HepG2 (cell line): ENCODE data around the gene ZNF77. TPM values are rescaled to one million over a fixed set of nuclear protein-coding genes. Genes with fewer than 3 reads are reported as not detected.

Experiments used
- AKAP8 ChIP-seq: sonication (generic); formaldehyde crosslinking; IDR thresholded peaks from 2 replicates; pipeline ENCODE4 v1.5.1; 2020; ENCODE audit warnings: mild to moderate bottlenecking, missing genetic modification reagents
- HDAC6 ChIP-seq: fragments of 200-600 bp; sonication (generic); IDR thresholded peaks from 2 replicates; pipeline ENCODE4 v1.7.0; 2017; ENCODE audit warnings: mild to moderate bottlenecking, antibody characterized with exemption, low read length, low read depth
- HNRNPUL1 ChIP-seq: fragments of 200-400 bp; formaldehyde crosslinking; IDR thresholded peaks from 2 replicates; pipeline ENCODE4 v1.6.1; 2017; ENCODE audit warnings: low read depth, mild to moderate bottlenecking, low read length, moderate library complexity
- IRX3 ChIP-seq: sonication (generic); formaldehyde crosslinking; IDR thresholded peaks from 2 replicates; pipeline ENCODE4 v1.8.1; 2023; ENCODE audit warnings: mild to moderate bottlenecking, low read depth, missing genetic modification reagents, borderline replicate concordance
- MAZ ChIP-seq, 2 experiments: sonication (generic) in 1 of 2; formaldehyde crosslinking in 1 of 2; IDR thresholded peaks; 2 replicates each; pipeline versions ENCODE4 v1.5.0 to v1.6.1; 2012 to 2020; ENCODE audit warnings: low read depth in 2 of 2, mild to moderate bottlenecking in 2 of 2, borderline replicate concordance in 1 of 2, improper control_type of control experiment in 1 of 2, low read length in 1 of 2, missing genetic modification reagents in 1 of 2, moderate library complexity in 1 of 2
- SP2 ChIP-seq: sonication (generic); formaldehyde crosslinking; IDR thresholded peaks from 2 replicates; pipeline ENCODE4 v1.5.1; 2020; ENCODE audit warnings: mild to moderate bottlenecking, missing genetic modification reagents
- TBX2 ChIP-seq: sonication (generic); formaldehyde crosslinking; IDR thresholded peaks from 2 replicates; pipeline ENCODE4 v1.5.0; 2020; ENCODE audit warnings: missing genetic modification reagents, mild to moderate bottlenecking, borderline replicate concordance
- ZFP36L2 ChIP-seq: sonication (generic); formaldehyde crosslinking; IDR thresholded peaks from 2 replicates; pipeline ENCODE4 v1.4.0; 2020; ENCODE audit warnings: missing genetic modification reagents
- ZNF17 ChIP-seq: sonication (generic); formaldehyde crosslinking; IDR thresholded peaks from 2 replicates; pipeline ENCODE4 v1.5.0; 2020; ENCODE audit warnings: mild to moderate bottlenecking, missing genetic modification reagents
- ZNF367 ChIP-seq: sonication (generic); formaldehyde crosslinking; IDR thresholded peaks from 2 replicates; pipeline ENCODE4 v1.4.0; 2020; ENCODE audit warnings: missing genetic modification reagents, borderline replicate concordance
- ZNF382 ChIP-seq: sonication (generic); formaldehyde crosslinking; IDR thresholded peaks from 2 replicates; pipeline ENCODE4 v1.5.0; 2020; ENCODE audit warnings: missing genetic modification reagents, mild to moderate bottlenecking, borderline replicate concordance
- ZNF670 ChIP-seq: sonication (generic); formaldehyde crosslinking; IDR thresholded peaks from 2 replicates; pipeline ENCODE4 v1.8.0; 2022; ENCODE audit warnings: mild to moderate bottlenecking, missing genetic modification reagents, borderline replicate concordance
- ZNF879 ChIP-seq: sonication (generic); formaldehyde crosslinking; IDR thresholded peaks from 2 replicates; pipeline ENCODE4 v1.8.1; 2023; ENCODE audit warnings: missing genetic modification reagents
- polyA plus RNA-seq, 8 experiments: library from polyadenylated mRNA; depleted of rRNA in 3 of 8; stranded (reverse) in 7 of 8; unstranded in 1 of 8; fragments of >200 nt; fragmentation: Illumina TruSeq in 4 of 8; extraction: Trizol in 4 of 8; gene quantifications; 2 replicates each; pipeline versions ENCODE4 v1.2.1 to v1.2.3, GENCODE V29; 2011 to 2016; ENCODE audit warnings: low read depth in 4 of 8, missing spikeins in 1 of 8, mixed read lengths in 1 of 8; ENCODE audit not compliant: insufficient read depth in 1 of 8
- total RNA-seq, 5 experiments: library from RNA; depleted of rRNA; stranded (reverse); fragments of >200 nt; fragmentation: Illumina TruSeq; extraction: Trizol; gene quantifications; 2 replicates each; pipeline ENCODE4 v1.2.3, GENCODE V29; 2016; ENCODE audit warnings: low read depth in 1 of 5
- TF ChIP-seq, protein P1 (sequence below), 2 experiments: fragments of 450-650 bp in 1 of 2; sonication (generic) in 1 of 2; formaldehyde crosslinking; IDR thresholded peaks; 2 replicates each; pipeline versions ENCODE4 v1.5.0 to v1.8.0; 2020 to 2022; ENCODE audit warnings: mild to moderate bottlenecking in 1 of 2, missing genetic modification reagents in 1 of 2
- TF ChIP-seq, protein P2 (sequence below): sonication (generic); formaldehyde crosslinking; IDR thresholded peaks from 2 replicates; pipeline ENCODE4 v1.4.0; 2020; ENCODE audit warnings: mild to moderate bottlenecking, missing genetic modification reagents, borderline replicate concordance
- TF ChIP-seq, protein P3 (sequence below): sonication (generic); formaldehyde crosslinking; IDR thresholded peaks from 2 replicates; pipeline ENCODE4 v1.8.1; 2023; ENCODE audit warnings: mild to moderate bottlenecking, moderate library complexity, missing genetic modification reagents

ZNF77 gene
- total and polyA plus RNA-seq, 2 of the 13 experiments (the other 11 are each of a cell fraction or from before 2014, with no cell fraction given) = 7.1 to 11.5 TPM

DNA sequence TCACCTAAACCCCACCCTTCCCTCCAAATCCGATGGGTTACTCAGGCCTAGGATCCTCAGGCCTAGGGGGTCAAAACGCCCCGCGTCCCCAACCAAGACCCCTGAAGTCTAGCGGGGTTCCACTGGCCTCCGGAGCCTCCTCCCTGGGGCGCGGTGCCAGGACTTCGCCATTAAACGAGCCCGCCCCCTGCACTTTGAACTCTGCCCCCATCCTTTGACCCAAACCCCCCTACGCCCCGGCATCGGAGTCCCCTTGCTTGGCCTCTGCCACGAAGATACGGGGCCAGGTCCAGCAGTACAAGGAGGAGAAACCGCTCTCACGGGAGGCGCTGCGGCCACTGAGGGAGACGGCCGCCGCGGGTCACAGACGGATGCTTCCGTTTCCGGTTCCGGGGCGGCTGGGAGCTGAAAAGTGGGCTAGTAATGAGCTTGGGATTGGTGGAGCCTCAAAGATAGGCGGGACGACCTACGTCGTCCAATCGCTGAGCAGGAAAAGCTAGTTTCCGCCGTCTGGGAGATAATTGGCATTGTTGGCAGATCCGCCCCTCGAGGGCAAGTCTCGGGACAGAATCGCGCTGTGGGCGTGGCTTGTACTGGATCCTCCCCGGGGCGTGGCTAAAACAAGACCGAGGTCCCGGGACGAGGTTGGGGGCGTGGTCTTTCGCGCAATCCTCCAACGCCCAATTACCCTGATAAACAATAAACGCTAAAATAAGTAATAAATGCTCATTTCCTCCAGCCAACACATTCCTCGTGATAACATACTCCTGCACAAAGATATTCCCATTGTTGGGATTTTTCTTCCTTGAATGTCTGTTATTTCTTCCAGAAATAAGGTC is 5.7 kb upstream of the ZNF77 start (continued):
- TF ChIP-seq ZFP36L2 (CRISPR knock-in tag) (no peak), HNRNPUL1 (no peak), ZNF17 (no peak), MAZ (IDR thresholded peaks at IDR 0.05; ENCODE audit: borderline replicate concordance, low read depth, low read length) (peak; percentile 20; the same call in 1 of the 2 replicates), MAZ (CRISPR knock-in tag; IDR thresholded peaks at IDR 0.05; ENCODE audit: low read depth) (peak; percentile 75), ZNF670 (CRISPR knock-in tag) (no peak), IRX3 (no peak), SP2 (CRISPR knock-in tag) (peak; percentile 93), TBX2 (CRISPR knock-in tag) (peak; percentile 72; the same call in 1 of the 2 replicates), ZNF879 (CRISPR knock-in tag) (no peak), ZNF382 (CRISPR knock-in tag) (no peak), AKAP8 (no peak), ZNF367 (CRISPR knock-in tag) (0 out of 2 replicates have a peak, but pooled peaks have one; percentile 50), HDAC6 (no peak)
- TF ChIP-seq, protein P1, sequence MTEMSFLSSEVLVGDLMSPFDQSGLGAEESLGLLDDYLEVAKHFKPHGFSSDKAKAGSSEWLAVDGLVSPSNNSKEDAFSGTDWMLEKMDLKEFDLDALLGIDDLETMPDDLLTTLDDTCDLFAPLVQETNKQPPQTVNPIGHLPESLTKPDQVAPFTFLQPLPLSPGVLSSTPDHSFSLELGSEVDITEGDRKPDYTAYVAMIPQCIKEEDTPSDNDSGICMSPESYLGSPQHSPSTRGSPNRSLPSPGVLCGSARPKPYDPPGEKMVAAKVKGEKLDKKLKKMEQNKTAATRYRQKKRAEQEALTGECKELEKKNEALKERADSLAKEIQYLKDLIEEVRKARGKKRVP (CRISPR knock-in tag; IDR thresholded peaks at IDR 0.05) = no peak
- TF ChIP-seq, protein P2, sequence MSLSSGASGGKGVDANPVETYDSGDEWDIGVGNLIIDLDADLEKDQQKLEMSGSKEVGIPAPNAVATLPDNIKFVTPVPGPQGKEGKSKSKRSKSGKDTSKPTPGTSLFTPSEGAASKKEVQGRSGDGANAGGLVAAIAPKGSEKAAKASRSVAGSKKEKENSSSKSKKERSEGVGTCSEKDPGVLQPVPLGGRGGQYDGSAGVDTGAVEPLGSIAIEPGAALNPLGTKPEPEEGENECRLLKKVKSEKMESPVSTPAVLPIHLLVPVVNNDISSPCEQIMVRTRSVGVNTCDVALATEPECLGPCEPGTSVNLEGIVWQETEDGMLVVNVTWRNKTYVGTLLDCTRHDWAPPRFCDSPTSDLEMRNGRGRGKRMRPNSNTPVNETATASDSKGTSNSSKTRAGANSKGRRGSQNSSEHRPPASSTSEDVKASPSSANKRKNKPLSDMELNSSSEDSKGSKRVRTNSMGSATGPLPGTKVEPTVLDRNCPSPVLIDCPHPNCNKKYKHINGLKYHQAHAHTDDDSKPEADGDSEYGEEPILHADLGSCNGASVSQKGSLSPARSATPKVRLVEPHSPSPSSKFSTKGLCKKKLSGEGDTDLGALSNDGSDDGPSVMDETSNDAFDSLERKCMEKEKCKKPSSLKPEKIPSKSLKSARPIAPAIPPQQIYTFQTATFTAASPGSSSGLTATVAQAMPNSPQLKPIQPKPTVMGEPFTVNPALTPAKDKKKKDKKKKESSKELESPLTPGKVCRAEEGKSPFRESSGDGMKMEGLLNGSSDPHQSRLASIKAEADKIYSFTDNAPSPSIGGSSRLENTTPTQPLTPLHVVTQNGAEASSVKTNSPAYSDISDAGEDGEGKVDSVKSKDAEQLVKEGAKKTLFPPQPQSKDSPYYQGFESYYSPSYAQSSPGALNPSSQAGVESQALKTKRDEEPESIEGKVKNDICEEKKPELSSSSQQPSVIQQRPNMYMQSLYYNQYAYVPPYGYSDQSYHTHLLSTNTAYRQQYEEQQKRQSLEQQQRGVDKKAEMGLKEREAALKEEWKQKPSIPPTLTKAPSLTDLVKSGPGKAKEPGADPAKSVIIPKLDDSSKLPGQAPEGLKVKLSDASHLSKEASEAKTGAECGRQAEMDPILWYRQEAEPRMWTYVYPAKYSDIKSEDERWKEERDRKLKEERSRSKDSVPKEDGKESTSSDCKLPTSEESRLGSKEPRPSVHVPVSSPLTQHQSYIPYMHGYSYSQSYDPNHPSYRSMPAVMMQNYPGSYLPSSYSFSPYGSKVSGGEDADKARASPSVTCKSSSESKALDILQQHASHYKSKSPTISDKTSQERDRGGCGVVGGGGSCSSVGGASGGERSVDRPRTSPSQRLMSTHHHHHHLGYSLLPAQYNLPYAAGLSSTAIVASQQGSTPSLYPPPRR (CRISPR knock-in tag) = 0 out of 2 replicates have a peak, but pooled peaks have one; percentile 34
- TF ChIP-seq, protein P3, sequence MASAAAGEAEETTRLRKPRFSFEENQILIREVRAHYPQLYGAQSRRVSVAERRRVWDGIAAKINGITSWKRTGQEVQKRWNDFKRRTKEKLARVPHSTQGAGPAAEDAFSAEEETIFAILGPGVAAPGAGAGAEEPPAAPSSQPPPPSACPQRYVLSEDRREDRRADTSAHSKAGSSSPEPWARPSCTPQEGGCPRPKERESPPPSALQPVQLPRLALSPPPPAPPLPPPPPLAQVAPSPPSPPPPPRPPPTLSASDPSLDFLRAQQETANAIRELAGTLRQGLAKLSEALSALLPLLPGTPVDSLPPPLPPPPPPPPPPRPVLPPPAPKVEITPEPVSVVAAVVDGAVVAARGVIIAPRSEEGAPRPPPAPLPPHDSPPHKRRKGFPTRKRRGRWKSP (CRISPR knock-in tag) = peak; percentile 27
